Fibroblast of mammary gland (primary cell): ENCODE data around the gene IFNG.
A peak's percentile ranks its signal among the peaks of the same experiment; 100 is the strongest.

Experiments
- DNase-seq: peaks from one replicate; pipeline ENCODE4 v3.0.0-alpha.2; 2010; ENCODE audit warnings: low read depth
- H3K4me3 ChIP-seq: 2 replicates; pipeline ENCODE4 v1.5.1; 2011; ENCODE audit warnings: low read depth, mild to moderate bottlenecking, low read length, moderate library complexity; ENCODE audit not compliant: control insufficient read depth
- TF ChIP-seq, protein P1 (sequence below): conservative IDR thresholded peaks from 2 replicates; pipeline ENCODE4 v1.5.1; 2011; ENCODE audit warnings: low read depth, low read length, inconsistent platforms; ENCODE audit not compliant: control insufficient read depth, insufficient read depth

IFNG gene

DNA sequence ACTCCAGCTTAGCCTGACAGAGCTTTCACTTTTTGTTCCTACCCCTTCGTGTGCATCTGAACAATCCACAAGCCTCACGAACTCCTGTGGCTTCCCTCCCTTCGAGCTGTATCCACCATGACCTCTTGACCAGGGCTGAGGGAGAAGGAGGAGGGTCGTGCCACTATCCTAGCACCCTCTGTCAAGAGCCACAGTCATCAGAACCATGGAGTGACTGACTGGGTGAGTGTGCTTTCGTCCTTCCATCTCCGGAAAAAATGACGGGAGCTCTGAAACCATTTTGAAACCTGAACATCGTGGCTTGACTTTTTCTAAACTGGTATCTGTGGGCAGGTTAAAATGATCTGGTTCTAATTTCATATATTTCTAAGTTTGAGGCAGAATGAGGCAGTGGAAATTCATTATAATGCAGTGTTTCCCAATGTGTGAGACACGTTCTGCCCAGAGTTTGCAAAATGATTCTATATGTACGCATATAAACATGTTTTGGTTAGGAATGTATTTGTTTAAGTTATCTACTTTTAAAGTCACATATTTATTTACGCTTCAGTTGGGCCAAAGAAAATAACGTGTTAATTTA lies 39.1 kb upstream of the IFNG start:
- TF ChIP-seq, protein P1, sequence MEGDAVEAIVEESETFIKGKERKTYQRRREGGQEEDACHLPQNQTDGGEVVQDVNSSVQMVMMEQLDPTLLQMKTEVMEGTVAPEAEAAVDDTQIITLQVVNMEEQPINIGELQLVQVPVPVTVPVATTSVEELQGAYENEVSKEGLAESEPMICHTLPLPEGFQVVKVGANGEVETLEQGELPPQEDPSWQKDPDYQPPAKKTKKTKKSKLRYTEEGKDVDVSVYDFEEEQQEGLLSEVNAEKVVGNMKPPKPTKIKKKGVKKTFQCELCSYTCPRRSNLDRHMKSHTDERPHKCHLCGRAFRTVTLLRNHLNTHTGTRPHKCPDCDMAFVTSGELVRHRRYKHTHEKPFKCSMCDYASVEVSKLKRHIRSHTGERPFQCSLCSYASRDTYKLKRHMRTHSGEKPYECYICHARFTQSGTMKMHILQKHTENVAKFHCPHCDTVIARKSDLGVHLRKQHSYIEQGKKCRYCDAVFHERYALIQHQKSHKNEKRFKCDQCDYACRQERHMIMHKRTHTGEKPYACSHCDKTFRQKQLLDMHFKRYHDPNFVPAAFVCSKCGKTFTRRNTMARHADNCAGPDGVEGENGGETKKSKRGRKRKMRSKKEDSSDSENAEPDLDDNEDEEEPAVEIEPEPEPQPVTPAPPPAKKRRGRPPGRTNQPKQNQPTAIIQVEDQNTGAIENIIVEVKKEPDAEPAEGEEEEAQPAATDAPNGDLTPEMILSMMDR: no peak
- no peak for DNase-seq
- H3K4me3 ChIP-seq: no peak overlapping the region

GRCh38 chr12:68190301-68190700 lies 30.8 kb upstream of the IFNG start:
- no peak for DNase-seq
- TF ChIP-seq, protein P1: no peak
- no peak overlapping the region for H3K4me3 ChIP-seq

DNA sequence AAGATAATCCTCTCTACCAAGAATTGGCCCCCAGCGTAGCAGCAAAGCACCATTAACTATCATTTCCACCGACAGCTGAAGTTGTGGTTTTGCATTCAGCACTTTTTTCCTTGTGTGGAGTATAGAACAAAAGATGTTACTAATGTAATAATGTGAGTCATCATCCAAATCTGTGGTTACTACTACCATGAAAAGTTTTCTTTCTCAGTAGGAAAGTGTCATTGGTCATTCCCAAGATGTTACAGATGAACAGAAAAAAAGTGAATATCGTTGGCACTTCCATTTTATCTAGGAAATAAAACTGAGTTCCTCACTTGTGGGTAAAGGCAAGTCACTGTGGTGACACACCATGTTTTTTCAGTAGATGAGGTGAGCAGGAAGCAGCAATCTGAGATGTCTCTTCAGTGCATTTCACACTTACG lies 30.3 kb upstream of the IFNG start:
- TF ChIP-seq, protein P1: no peak
- H3K4me3 ChIP-seq: no peak overlapping the region
- peak; percentile 60 for DNase-seq

- TF ChIP-seq, protein P1: no peak
- no peak for DNase-seq
Measured at GRCh38 chr12:68185598-68185997, 26.1 kb upstream of the IFNG start.

GRCh38 chr12:68180792-68181744 lies 21.5 kb upstream of the IFNG start:
- TF ChIP-seq, protein P1: no peak
- H3K4me3 ChIP-seq: no peak overlapping the region
- DNase-seq: peak; percentile 46

More at GRCh38 chr12:68185598-68185997, 26.1 kb upstream of the IFNG start:
- H3K4me3 ChIP-seq: no peak overlapping the region

GRCh38 chr12:68178774-68179439 lies 19.4 kb upstream of the IFNG start:
- TF ChIP-seq, protein P1: no peak
- H3K4me3 ChIP-seq: no peak overlapping the region
- DNase-seq: no peak
